Osteoblast (primary cell): ENCODE measurements around the gene DPP6. TPM values are rescaled to one million over a fixed set of nuclear protein-coding genes. Genes with fewer than 3 reads are reported as not detected.

Source experiments
- DNase-seq: peaks from one replicate; pipeline ENCODE4 v3.0.0; 2011; ENCODE audit warnings: low spot score, mixed read lengths; ENCODE audit not compliant: insufficient read length; ENCODE audit errors: missing footprints
- H2AFZ ChIP-seq: 2 replicates; pipeline ENCODE4 v1.6.0; 2011; ENCODE audit warnings: mild to moderate bottlenecking, low read length
- H3K27ac ChIP-seq: 2 replicates; pipeline ENCODE4 v1.5.1; 2011; ENCODE audit warnings: mild to moderate bottlenecking, low read depth, low read length, moderate library complexity
- H3K27me3 ChIP-seq: 2 replicates; pipeline ENCODE4 v1.6.0; 2012; ENCODE audit warnings: mild to moderate bottlenecking, control low read depth, inconsistent platforms, low read length, moderate library complexity; ENCODE audit not compliant: insufficient read depth
- H3K36me3 ChIP-seq: 2 replicates; pipeline ENCODE4 v1.5.1; 2011; ENCODE audit warnings: mild to moderate bottlenecking, low read length, control low read depth, moderate library complexity; ENCODE audit not compliant: insufficient read depth
- H3K4me1 ChIP-seq: 2 replicates; pipeline ENCODE4 v1.5.1; 2011; ENCODE audit warnings: mild to moderate bottlenecking, low read length, control low read depth, moderate library complexity; ENCODE audit not compliant: insufficient read depth
- H3K4me2 ChIP-seq: 2 replicates; pipeline ENCODE4 v1.6.0; 2011; ENCODE audit warnings: mild to moderate bottlenecking, low read length; ENCODE audit not compliant: insufficient read depth
- H3K4me3 ChIP-seq: fragments of 200-600 bp; sonication (generic); 3 replicates; pipeline ENCODE4 v1.5.1; 2012; ENCODE audit warnings: mild to moderate bottlenecking, low read length, inconsistent platforms; ENCODE audit not compliant: insufficient read depth
- H3K79me2 ChIP-seq: 2 replicates; pipeline ENCODE4 v1.6.0; 2012; ENCODE audit warnings: mild to moderate bottlenecking, low read length, control low read depth, inconsistent platforms; ENCODE audit not compliant: insufficient read depth
- H3K9me3 ChIP-seq: 2 replicates; pipeline ENCODE4 v1.5.1; 2011; ENCODE audit warnings: low read depth, low read length, control low read depth
- H4K20me1 ChIP-seq: 2 replicates; pipeline ENCODE4 v1.6.0; 2012; ENCODE audit warnings: mild to moderate bottlenecking, low read length, control low read depth; ENCODE audit not compliant: insufficient read depth
- total RNA-seq: library from RNA; depleted of rRNA; stranded (reverse); fragments of >200 nt; gene quantifications from 2 replicates; pipeline ENCODE4 v1.2.3, GENCODE V29; 2012
- TF ChIP-seq, protein P1 (sequence below): IDR thresholded peaks from 2 replicates; pipeline ENCODE4 v1.5.1; 2011; ENCODE audit warnings: mild to moderate bottlenecking, low read depth, low read length, moderate library complexity; ENCODE audit errors: extremely low read depth

The DPP6 gene
- total RNA-seq, 1 donor, result not detected

DNA sequence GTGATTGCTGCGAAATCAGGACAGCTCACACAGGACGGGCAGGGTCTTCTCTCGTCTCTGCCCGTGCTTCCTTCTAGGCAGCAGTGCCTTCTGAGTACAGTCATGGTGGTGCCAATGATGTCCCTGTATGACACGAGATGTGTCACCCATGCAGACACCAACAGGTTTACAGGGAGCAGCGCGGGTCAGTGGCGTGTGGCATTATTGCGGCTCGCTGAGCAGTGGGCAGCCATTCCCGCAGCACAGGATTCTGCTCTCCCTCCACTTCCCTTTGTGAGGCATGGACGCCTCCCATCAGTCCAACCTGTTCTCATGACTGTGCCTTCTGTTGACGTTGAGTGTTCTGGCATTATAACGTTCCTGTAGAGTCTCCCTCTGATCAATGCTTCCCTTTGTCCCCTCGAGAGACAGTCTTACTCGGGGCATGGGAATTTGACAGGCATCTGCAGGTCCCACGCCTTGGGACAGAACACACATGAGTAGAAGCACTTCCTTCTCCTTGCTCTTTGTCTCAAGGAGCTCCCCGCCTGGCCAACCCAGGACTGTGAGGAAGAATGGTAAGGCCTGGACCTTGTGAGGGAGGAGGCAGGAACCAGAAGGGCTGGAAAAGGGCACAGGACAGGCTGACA, 731.2 kb downstream of the DPP6 start:
- no peak overlapping the region for H2AFZ ChIP-seq
- no peaks in the 10 kb centered on the region for H3K9me3 ChIP-seq
- TF ChIP-seq, protein P1, sequence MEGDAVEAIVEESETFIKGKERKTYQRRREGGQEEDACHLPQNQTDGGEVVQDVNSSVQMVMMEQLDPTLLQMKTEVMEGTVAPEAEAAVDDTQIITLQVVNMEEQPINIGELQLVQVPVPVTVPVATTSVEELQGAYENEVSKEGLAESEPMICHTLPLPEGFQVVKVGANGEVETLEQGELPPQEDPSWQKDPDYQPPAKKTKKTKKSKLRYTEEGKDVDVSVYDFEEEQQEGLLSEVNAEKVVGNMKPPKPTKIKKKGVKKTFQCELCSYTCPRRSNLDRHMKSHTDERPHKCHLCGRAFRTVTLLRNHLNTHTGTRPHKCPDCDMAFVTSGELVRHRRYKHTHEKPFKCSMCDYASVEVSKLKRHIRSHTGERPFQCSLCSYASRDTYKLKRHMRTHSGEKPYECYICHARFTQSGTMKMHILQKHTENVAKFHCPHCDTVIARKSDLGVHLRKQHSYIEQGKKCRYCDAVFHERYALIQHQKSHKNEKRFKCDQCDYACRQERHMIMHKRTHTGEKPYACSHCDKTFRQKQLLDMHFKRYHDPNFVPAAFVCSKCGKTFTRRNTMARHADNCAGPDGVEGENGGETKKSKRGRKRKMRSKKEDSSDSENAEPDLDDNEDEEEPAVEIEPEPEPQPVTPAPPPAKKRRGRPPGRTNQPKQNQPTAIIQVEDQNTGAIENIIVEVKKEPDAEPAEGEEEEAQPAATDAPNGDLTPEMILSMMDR, result no peak
- no peaks in the 10 kb centered on the region for H3K4me1 ChIP-seq
- no peaks in the 10 kb centered on the region for H3K36me3 ChIP-seq
- no peaks in the 10 kb centered on the region for H4K20me1 ChIP-seq
- H3K27me3 ChIP-seq, result no peaks in the 10 kb centered on the region
- no peak overlapping the region for H3K4me3 ChIP-seq
- H3K79me2 ChIP-seq, result no peaks in the 10 kb centered on the region
- H3K27ac ChIP-seq, result no peak overlapping the region
- H3K4me2 ChIP-seq, result no peak overlapping the region
- DNase-seq, result no peak

DNA sequence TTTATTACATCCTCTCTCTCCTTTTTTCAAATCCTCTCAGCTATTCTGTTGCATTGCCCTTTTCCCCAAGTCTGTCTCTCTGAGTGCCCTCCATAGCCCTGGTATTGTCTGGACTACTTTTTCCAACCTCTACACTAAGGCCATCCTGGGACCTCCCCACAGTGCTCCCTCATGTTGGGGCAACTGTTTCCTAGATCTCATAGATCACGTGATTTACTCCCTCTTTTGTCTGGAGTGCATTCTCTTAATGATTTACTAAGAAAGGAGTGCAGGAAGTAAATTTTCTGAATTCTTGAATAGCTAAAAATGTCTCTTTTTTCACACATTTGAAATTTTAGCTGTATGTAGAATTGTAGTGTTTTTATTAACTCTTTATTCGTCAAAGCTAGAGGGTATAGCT, 733.7 kb downstream of the DPP6 start:
- TF ChIP-seq, protein P1, result no peak
- no peak for DNase-seq
- H3K36me3 ChIP-seq, result no peaks in the 10 kb centered on the region
- no peaks in the 10 kb centered on the region for H3K9me3 ChIP-seq
- no peaks in the 10 kb centered on the region for H4K20me1 ChIP-seq
- H3K27me3 ChIP-seq, result no peaks in the 10 kb centered on the region
- no peaks in the 10 kb centered on the region for H3K4me1 ChIP-seq
- no peaks in the 10 kb centered on the region for H3K79me2 ChIP-seq
- H3K27ac ChIP-seq, result no peak overlapping the region
- no peak overlapping the region for H2AFZ ChIP-seq
- no peak overlapping the region for H3K4me3 ChIP-seq
- H3K4me2 ChIP-seq, result no peak overlapping the region

DNA sequence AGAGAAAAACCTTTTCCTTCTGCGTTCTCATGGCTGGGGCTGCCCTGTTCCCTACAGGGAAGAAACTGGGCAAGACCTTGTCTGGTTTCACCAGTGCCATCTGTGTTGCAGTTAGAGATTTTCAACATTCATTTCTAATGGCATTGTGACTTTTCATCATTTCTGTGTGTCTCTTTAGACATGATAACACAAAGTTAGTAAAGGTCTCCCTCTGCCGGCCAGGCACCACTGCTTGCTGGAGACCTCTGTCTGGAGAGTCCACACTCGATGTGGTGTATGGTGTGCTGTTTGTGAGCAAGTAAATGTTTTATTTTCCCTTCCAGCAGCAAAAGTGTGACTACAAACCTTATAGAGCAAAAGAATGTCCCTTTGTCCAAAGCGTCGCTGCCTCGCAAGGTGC, 737.2 kb downstream of the DPP6 start:
- TF ChIP-seq, protein P1, result no peak
- DNase-seq, result no peak
- H3K27me3 ChIP-seq, result no peaks in the 10 kb centered on the region

DNA sequence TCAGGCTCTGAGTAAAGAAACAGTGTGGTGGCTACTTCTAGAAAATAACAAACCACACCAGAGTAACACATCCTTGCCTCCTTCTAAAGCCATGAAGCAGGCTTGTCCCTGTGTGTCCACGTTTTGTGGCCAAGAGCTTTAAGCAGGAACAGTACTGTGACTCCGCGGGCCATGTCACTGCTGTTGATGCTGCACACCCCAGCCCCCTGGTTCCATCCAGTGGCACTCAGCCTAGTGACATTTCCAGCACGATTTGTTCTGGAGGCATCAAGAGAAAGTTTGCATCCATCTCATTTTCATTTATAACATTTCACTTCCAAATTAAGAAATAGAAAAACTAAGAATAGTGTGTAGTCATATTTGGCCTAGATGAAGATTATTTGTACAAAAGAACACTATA, 739.4 kb downstream of the DPP6 start:
- no peaks in the 10 kb centered on the region for H4K20me1 ChIP-seq
- H3K27ac ChIP-seq, result no peak overlapping the region
- no peak for DNase-seq
- no peaks in the 10 kb centered on the region for H3K36me3 ChIP-seq
- H3K27me3 ChIP-seq, result no peaks in the 10 kb centered on the region
- no peak overlapping the region for H3K4me2 ChIP-seq
- no peak overlapping the region for H2AFZ ChIP-seq
- no peak overlapping the region for H3K4me3 ChIP-seq
- H3K9me3 ChIP-seq, result no peaks in the 10 kb centered on the region
- no peaks in the 10 kb centered on the region for H3K4me1 ChIP-seq
- TF ChIP-seq, protein P1, result no peak
- H3K79me2 ChIP-seq, result no peaks in the 10 kb centered on the region

More for the DNA sequence above, 737.2 kb downstream of the DPP6 start:
- H4K20me1 ChIP-seq, result no peaks in the 10 kb centered on the region
- no peaks in the 10 kb centered on the region for H3K4me1 ChIP-seq
- no peak overlapping the region for H3K4me2 ChIP-seq
- H2AFZ ChIP-seq, result no peak overlapping the region
- H3K79me2 ChIP-seq, result no peaks in the 10 kb centered on the region
- no peaks in the 10 kb centered on the region for H3K9me3 ChIP-seq
- no peak overlapping the region for H3K4me3 ChIP-seq
- H3K27ac ChIP-seq, result no peak overlapping the region
- no peaks in the 10 kb centered on the region for H3K36me3 ChIP-seq
